HepG2 (cell line): ENCODE measurements around the gene POLE4. TPM values are rescaled to one million over a fixed set of nuclear protein-coding genes. Genes with fewer than 3 reads are reported as not detected.

ENCODE experiments used
- EED ChIP-seq: sonication (generic); formaldehyde crosslinking; IDR thresholded peaks from 2 replicates; pipeline ENCODE4 v1.5.0; 2020; ENCODE audit warnings: mild to moderate bottlenecking, missing genetic modification reagents
- NCOA2 ChIP-seq: sonication (generic); formaldehyde crosslinking; IDR thresholded peaks from 2 replicates; pipeline ENCODE4 v1.8.0; 2022; ENCODE audit warnings: inconsistent platforms
- SMARCC2 ChIP-seq: fragments of 450-650 bp; IDR thresholded peaks from 2 replicates; pipeline ENCODE4 v1.6.1; 2017; ENCODE audit warnings: antibody characterized with exemption, mild to moderate bottlenecking
- SMC3 ChIP-seq: IDR thresholded peaks from 2 replicates; pipeline ENCODE4 v1.6.1; 2011; ENCODE audit warnings: low read length, improper control_type of control experiment
- SNRNP70 ChIP-seq: fragments of 200-400 bp; formaldehyde crosslinking; IDR thresholded peaks from 2 replicates; pipeline ENCODE4 v1.6.1; 2017; ENCODE audit warnings: mild to moderate bottlenecking, low read depth, low read length, moderate library complexity
- SP140L ChIP-seq: sonication (generic); formaldehyde crosslinking; IDR thresholded peaks from 2 replicates; pipeline ENCODE4 v1.4.0; 2020; ENCODE audit warnings: missing genetic modification reagents, borderline replicate concordance
- ZFY ChIP-seq: sonication (generic); formaldehyde crosslinking; IDR thresholded peaks from 2 replicates; pipeline ENCODE4 v1.4.0; 2020; ENCODE audit warnings: missing genetic modification reagents
- ZNF274 ChIP-seq: sonication (generic); formaldehyde crosslinking; IDR thresholded peaks from 2 replicates; pipeline ENCODE4 v1.5.1; 2020; ENCODE audit warnings: mild to moderate bottlenecking, missing genetic modification reagents
- ZNF501 ChIP-seq: sonication (generic); formaldehyde crosslinking; IDR thresholded peaks from 2 replicates; pipeline ENCODE4 v1.5.1; 2020; ENCODE audit warnings: mild to moderate bottlenecking, moderate library complexity, missing genetic modification reagents
- ZNF549 ChIP-seq: sonication (generic); formaldehyde crosslinking; IDR thresholded peaks from 2 replicates; pipeline ENCODE4 v1.5.0; 2020; ENCODE audit warnings: missing genetic modification reagents
- ZNF570 ChIP-seq: sonication (generic); formaldehyde crosslinking; IDR thresholded peaks from 2 replicates; pipeline ENCODE4 v1.4.0; 2020; ENCODE audit warnings: mild to moderate bottlenecking, missing genetic modification reagents, borderline replicate concordance
- ZNF7 ChIP-seq: IDR thresholded peaks from 2 replicates; pipeline ENCODE4 v1.6.1; 2016; ENCODE audit warnings: missing biosample characterization, missing genetic modification reagents
- ZNF768 ChIP-seq: sonication (generic); formaldehyde crosslinking; IDR thresholded peaks from 2 replicates; pipeline ENCODE4 v1.4.0; 2020; ENCODE audit warnings: missing genetic modification reagents
- polyA plus RNA-seq, 8 experiments: library from polyadenylated mRNA; depleted of rRNA in 3 of 8; stranded (reverse) in 7 of 8; unstranded in 1 of 8; fragments of >200 nt; fragmentation: Illumina TruSeq in 4 of 8; extraction: Trizol in 4 of 8; gene quantifications; 2 replicates each; pipeline versions ENCODE4 v1.2.1 to v1.2.3, GENCODE V29; 2011 to 2016; ENCODE audit warnings: low read depth in 4 of 8, missing spikeins in 1 of 8, mixed read lengths in 1 of 8; ENCODE audit not compliant: insufficient read depth in 1 of 8
- total RNA-seq, 5 experiments: library from RNA; depleted of rRNA; stranded (reverse); fragments of >200 nt; fragmentation: Illumina TruSeq; extraction: Trizol; gene quantifications; 2 replicates each; pipeline ENCODE4 v1.2.3, GENCODE V29; 2016; ENCODE audit warnings: low read depth in 1 of 5
- TF ChIP-seq, protein P1 (sequence below): IDR thresholded peaks from 2 replicates; pipeline ENCODE4 v1.4.0; 2020; ENCODE audit warnings: mild to moderate bottlenecking, missing genetic modification reagents
- TF ChIP-seq, protein P2 (sequence below): sonication (generic); formaldehyde crosslinking; IDR thresholded peaks from 2 replicates; pipeline ENCODE4 v1.9.0; 2022; ENCODE audit warnings: missing genetic modification reagents, mild to moderate bottlenecking, borderline replicate concordance
- TF ChIP-seq, protein P3 (sequence below): sonication (generic); formaldehyde crosslinking; IDR thresholded peaks from 2 replicates; pipeline ENCODE4 v1.4.0; 2020; ENCODE audit warnings: missing genetic modification reagents, mild to moderate bottlenecking, borderline replicate concordance
- TF ChIP-seq, protein P4 (sequence below): sonication (generic); formaldehyde crosslinking; IDR thresholded peaks from 2 replicates; pipeline ENCODE4 v1.4.0; 2020; ENCODE audit warnings: missing genetic modification reagents
- TF ChIP-seq, protein P5 (sequence below): sonication (generic); formaldehyde crosslinking; IDR thresholded peaks from 2 replicates; pipeline ENCODE4 v1.4.0; 2020; ENCODE audit warnings: mild to moderate bottlenecking, missing genetic modification reagents, borderline replicate concordance

Gene POLE4
- total and polyA plus RNA-seq, 2 of the 13 experiments (the other 11 are each of a cell fraction or from before 2014, with no cell fraction given): 106 to 116 TPM

DNA sequence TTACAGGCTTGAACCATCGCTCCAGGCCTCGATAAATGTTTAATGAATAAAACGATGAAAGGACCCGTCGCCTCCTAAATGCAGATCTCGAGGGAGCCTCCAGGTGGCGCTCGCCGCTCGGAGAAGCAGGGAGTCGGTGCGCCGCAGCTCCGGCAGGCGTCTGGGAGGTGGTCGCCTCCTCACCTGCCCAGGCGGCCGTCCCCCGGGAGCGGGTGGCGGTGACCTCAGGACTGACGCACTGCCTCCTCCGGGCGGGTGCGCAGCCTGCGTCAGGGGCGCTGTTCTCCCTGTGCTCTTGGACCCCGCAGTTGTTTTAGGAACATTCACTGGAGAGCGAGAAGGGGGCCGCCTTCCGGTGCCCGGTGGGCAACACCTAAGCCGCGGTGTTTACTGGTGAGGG lies 38.6 kb upstream of the POLE4 start (continued):
- TF ChIP-seq, protein P1, sequence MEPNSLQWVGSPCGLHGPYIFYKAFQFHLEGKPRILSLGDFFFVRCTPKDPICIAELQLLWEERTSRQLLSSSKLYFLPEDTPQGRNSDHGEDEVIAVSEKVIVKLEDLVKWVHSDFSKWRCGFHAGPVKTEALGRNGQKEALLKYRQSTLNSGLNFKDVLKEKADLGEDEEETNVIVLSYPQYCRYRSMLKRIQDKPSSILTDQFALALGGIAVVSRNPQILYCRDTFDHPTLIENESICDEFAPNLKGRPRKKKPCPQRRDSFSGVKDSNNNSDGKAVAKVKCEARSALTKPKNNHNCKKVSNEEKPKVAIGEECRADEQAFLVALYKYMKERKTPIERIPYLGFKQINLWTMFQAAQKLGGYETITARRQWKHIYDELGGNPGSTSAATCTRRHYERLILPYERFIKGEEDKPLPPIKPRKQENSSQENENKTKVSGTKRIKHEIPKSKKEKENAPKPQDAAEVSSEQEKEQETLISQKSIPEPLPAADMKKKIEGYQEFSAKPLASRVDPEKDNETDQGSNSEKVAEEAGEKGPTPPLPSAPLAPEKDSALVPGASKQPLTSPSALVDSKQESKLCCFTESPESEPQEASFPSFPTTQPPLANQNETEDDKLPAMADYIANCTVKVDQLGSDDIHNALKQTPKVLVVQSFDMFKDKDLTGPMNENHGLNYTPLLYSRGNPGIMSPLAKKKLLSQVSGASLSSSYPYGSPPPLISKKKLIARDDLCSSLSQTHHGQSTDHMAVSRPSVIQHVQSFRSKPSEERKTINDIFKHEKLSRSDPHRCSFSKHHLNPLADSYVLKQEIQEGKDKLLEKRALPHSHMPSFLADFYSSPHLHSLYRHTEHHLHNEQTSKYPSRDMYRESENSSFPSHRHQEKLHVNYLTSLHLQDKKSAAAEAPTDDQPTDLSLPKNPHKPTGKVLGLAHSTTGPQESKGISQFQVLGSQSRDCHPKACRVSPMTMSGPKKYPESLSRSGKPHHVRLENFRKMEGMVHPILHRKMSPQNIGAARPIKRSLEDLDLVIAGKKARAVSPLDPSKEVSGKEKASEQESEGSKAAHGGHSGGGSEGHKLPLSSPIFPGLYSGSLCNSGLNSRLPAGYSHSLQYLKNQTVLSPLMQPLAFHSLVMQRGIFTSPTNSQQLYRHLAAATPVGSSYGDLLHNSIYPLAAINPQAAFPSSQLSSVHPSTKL: peak; percentile 35; the same call in 1 of the 2 replicates
- TF ChIP-seq, protein P2, sequence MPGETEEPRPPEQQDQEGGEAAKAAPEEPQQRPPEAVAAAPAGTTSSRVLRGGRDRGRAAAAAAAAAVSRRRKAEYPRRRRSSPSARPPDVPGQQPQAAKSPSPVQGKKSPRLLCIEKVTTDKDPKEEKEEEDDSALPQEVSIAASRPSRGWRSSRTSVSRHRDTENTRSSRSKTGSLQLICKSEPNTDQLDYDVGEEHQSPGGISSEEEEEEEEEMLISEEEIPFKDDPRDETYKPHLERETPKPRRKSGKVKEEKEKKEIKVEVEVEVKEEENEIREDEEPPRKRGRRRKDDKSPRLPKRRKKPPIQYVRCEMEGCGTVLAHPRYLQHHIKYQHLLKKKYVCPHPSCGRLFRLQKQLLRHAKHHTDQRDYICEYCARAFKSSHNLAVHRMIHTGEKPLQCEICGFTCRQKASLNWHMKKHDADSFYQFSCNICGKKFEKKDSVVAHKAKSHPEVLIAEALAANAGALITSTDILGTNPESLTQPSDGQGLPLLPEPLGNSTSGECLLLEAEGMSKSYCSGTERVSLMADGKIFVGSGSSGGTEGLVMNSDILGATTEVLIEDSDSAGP: peak; percentile 29; the same call in 1 of the 2 replicates
- TF ChIP-seq, protein P3, sequence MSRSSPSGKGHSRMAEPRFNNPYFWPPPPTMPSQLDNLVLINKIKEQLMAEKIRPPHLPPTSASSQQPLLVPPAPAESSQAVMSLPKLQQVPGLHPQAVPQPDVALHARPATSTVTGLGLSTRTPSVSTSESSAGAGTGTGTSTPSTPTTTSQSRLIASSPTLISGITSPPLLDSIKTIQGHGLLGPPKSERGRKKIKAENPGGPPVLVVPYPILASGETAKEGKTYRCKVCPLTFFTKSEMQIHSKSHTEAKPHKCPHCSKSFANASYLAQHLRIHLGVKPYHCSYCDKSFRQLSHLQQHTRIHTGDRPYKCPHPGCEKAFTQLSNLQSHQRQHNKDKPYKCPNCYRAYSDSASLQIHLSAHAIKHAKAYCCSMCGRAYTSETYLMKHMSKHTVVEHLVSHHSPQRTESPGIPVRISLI (CRISPR knock-in tag): peak; percentile 46; the same call in 1 of the 2 replicates
- no peak for TF ChIP-seq NCOA2
- TF ChIP-seq, protein P4, sequence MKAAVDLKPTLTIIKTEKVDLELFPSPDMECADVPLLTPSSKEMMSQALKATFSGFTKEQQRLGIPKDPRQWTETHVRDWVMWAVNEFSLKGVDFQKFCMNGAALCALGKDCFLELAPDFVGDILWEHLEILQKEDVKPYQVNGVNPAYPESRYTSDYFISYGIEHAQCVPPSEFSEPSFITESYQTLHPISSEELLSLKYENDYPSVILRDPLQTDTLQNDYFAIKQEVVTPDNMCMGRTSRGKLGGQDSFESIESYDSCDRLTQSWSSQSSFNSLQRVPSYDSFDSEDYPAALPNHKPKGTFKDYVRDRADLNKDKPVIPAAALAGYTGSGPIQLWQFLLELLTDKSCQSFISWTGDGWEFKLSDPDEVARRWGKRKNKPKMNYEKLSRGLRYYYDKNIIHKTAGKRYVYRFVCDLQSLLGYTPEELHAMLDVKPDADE (CRISPR knock-in tag): no peak
- TF ChIP-seq SMC3: peak; percentile 22; the same call in 1 of the 2 replicates
- no peak for TF ChIP-seq SMARCC2
- peak; percentile 56; the same call in 1 of the 2 replicates for TF ChIP-seq ZNF274 (CRISPR knock-in tag)
- TF ChIP-seq ZNF501 (CRISPR knock-in tag): peak; percentile 77; the same call in 1 of the 2 replicates
- no peak for TF ChIP-seq ZNF570 (CRISPR knock-in tag)
- TF ChIP-seq, protein P5, sequence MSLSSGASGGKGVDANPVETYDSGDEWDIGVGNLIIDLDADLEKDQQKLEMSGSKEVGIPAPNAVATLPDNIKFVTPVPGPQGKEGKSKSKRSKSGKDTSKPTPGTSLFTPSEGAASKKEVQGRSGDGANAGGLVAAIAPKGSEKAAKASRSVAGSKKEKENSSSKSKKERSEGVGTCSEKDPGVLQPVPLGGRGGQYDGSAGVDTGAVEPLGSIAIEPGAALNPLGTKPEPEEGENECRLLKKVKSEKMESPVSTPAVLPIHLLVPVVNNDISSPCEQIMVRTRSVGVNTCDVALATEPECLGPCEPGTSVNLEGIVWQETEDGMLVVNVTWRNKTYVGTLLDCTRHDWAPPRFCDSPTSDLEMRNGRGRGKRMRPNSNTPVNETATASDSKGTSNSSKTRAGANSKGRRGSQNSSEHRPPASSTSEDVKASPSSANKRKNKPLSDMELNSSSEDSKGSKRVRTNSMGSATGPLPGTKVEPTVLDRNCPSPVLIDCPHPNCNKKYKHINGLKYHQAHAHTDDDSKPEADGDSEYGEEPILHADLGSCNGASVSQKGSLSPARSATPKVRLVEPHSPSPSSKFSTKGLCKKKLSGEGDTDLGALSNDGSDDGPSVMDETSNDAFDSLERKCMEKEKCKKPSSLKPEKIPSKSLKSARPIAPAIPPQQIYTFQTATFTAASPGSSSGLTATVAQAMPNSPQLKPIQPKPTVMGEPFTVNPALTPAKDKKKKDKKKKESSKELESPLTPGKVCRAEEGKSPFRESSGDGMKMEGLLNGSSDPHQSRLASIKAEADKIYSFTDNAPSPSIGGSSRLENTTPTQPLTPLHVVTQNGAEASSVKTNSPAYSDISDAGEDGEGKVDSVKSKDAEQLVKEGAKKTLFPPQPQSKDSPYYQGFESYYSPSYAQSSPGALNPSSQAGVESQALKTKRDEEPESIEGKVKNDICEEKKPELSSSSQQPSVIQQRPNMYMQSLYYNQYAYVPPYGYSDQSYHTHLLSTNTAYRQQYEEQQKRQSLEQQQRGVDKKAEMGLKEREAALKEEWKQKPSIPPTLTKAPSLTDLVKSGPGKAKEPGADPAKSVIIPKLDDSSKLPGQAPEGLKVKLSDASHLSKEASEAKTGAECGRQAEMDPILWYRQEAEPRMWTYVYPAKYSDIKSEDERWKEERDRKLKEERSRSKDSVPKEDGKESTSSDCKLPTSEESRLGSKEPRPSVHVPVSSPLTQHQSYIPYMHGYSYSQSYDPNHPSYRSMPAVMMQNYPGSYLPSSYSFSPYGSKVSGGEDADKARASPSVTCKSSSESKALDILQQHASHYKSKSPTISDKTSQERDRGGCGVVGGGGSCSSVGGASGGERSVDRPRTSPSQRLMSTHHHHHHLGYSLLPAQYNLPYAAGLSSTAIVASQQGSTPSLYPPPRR (CRISPR knock-in tag): peak; percentile 37; the same call in 1 of the 2 replicates
- TF ChIP-seq ZFY (CRISPR knock-in tag): 0 out of 2 replicates have a peak, but pooled peaks have one; percentile 17
- TF ChIP-seq ZNF768 (CRISPR knock-in tag): peak; percentile 17; the same call in 1 of the 2 replicates
- TF ChIP-seq ZNF7 (CRISPR knock-in tag): no peak
- TF ChIP-seq SNRNP70: no peak
- no peak for TF ChIP-seq SP140L (CRISPR knock-in tag)
- 0 out of 2 replicates have a peak, but pooled peaks have one; percentile 65 for TF ChIP-seq EED (CRISPR knock-in tag)
- TF ChIP-seq ZNF549 (CRISPR knock-in tag): no peak
